KMS-11 (cell line): ENCODE results near the gene ABT1.

ENCODE experiments used
- H2AFZ ChIP-seq: fragments of 200-600 bp; sonication (generic); 2 replicates; pipeline ENCODE4 v1.6.1; 2016; ENCODE audit warnings: antibody characterized with exemption, mixed run types, low read depth
- H3K27ac ChIP-seq: fragments of 200-600 bp; sonication (generic); 2 replicates; pipeline ENCODE4 v1.6.1; 2016; ENCODE audit warnings: mild to moderate bottlenecking, mixed run types
- H3K27me3 ChIP-seq: fragments of 200-600 bp; sonication (generic); 2 replicates; pipeline ENCODE4 v1.6.1; 2017; ENCODE audit warnings: mild to moderate bottlenecking, low read depth, mixed run types, moderate library complexity; ENCODE audit not compliant: insufficient read depth
- H3K36me3 ChIP-seq: fragments of 200-600 bp; sonication (generic); 2 replicates; pipeline ENCODE4 v1.6.1; 2017; ENCODE audit warnings: mild to moderate bottlenecking, mixed run types; ENCODE audit not compliant: insufficient read depth
- H3K4me1 ChIP-seq: fragments of 200-600 bp; sonication (generic); 2 replicates; pipeline ENCODE4 v1.6.1; 2016; ENCODE audit warnings: mild to moderate bottlenecking, low read depth, mixed run types; ENCODE audit not compliant: poor library complexity, severe bottlenecking
- H3K4me2 ChIP-seq: fragments of 200-600 bp; sonication (generic); 2 replicates; pipeline ENCODE4 v1.7.0; 2016; ENCODE audit warnings: mild to moderate bottlenecking, mixed run types
- H3K4me3 ChIP-seq: fragments of 200-600 bp; sonication (generic); IDR thresholded peaks from 2 replicates; pipeline ENCODE4 v1.6.1; 2017; ENCODE audit warnings: low read depth, low read length, mixed read lengths; ENCODE audit not compliant: insufficient read depth
- H3K79me2 ChIP-seq: fragments of 200-600 bp; sonication (generic); 2 replicates; pipeline ENCODE4 v1.6.1; 2016; ENCODE audit warnings: low read depth, mixed run types; ENCODE audit not compliant: insufficient read depth
- H3K9ac ChIP-seq: fragments of 200-600 bp; sonication (generic); 2 replicates; pipeline ENCODE4 v1.6.1; 2016; ENCODE audit warnings: mild to moderate bottlenecking, mixed run types
- H4K20me1 ChIP-seq: fragments of 200-600 bp; sonication (generic); 2 replicates; pipeline ENCODE4 v1.6.1; 2016; ENCODE audit warnings: mild to moderate bottlenecking, mixed run types; ENCODE audit not compliant: insufficient read depth
- CTCF ChIP-seq: fragments of 200-600 bp; sonication (generic); conservative IDR thresholded peaks from 2 replicates; pipeline ENCODE4 v1.6.1; 2017; ENCODE audit warnings: low read depth, mild to moderate bottlenecking, antibody characterized with exemption, low read length, moderate library complexity, mixed read lengths

The ABT1 gene

GRCh38 chr6:26576929-26577719 lies 19.6 kb upstream of the ABT1 start:
- H3K27ac ChIP-seq: no peak overlapping the region
- no peaks in the 10 kb centered on the region for H3K4me1 ChIP-seq
- no peaks in the 10 kb centered on the region for H4K20me1 ChIP-seq
- H3K27me3 ChIP-seq: no peaks in the 10 kb centered on the region
- TF ChIP-seq CTCF: no peak
- H3K9ac ChIP-seq: no peak overlapping the region
- H3K36me3 ChIP-seq: no peaks in the 10 kb centered on the region
- no peak overlapping the region for H2AFZ ChIP-seq
- no peaks in the 10 kb centered on the region for H3K79me2 ChIP-seq
- no peak overlapping the region for H3K4me3 ChIP-seq
- H3K4me2 ChIP-seq: no peak overlapping the region

- no peak overlapping the region for H2AFZ ChIP-seq
- no peaks in the 10 kb centered on the region for H3K36me3 ChIP-seq
- H3K9ac ChIP-seq: no peak overlapping the region
- H4K20me1 ChIP-seq: no peaks in the 10 kb centered on the region
- H3K27me3 ChIP-seq: no peaks in the 10 kb centered on the region
- H3K4me2 ChIP-seq: no peak overlapping the region
- H3K4me1 ChIP-seq: no peaks in the 10 kb centered on the region
- no peak overlapping the region for H3K4me3 ChIP-seq
- no peak for TF ChIP-seq CTCF
- no peak overlapping the region for H3K27ac ChIP-seq
- no peaks in the 10 kb centered on the region for H3K79me2 ChIP-seq
Measured at GRCh38 chr6:26577720-26578072, 19.1 kb upstream of the ABT1 start.

GRCh38 chr6:26578279-26578678 lies 18.5 kb upstream of the ABT1 start:
- H3K27me3 ChIP-seq: no peaks in the 10 kb centered on the region
- H3K4me3 ChIP-seq: no peak overlapping the region
- H4K20me1 ChIP-seq: no peaks in the 10 kb centered on the region
- H3K27ac ChIP-seq: no peak overlapping the region
- H3K4me2 ChIP-seq: no peak overlapping the region
- no peaks in the 10 kb centered on the region for H3K4me1 ChIP-seq
- H3K9ac ChIP-seq: no peak overlapping the region
- H2AFZ ChIP-seq: no peak overlapping the region
- no peak for TF ChIP-seq CTCF
- no peaks in the 10 kb centered on the region for H3K79me2 ChIP-seq
- H3K36me3 ChIP-seq: no peaks in the 10 kb centered on the region

- Histone ChIP-seq H3K4me1 (no peaks in the 10 kb centered on the region), H3K27ac (no peak overlapping the region), H4K20me1 (no peaks in the 10 kb centered on the region), H3K9ac (no peak overlapping the region), H3K4me2 (no peak overlapping the region), H3K79me2 (no peaks in the 10 kb centered on the region), H3K36me3 (no peaks in the 10 kb centered on the region), H2AFZ (no peak overlapping the region), H3K27me3 (no peaks in the 10 kb centered on the region), H3K4me3 (no peak overlapping the region)
- no peak for TF ChIP-seq CTCF
Measured at GRCh38 chr6:26578741-26579140, 18.0 kb upstream of the ABT1 start.
